ENCODE results near the gene KIRREL3. TPM values are rescaled to one million over a fixed set of nuclear protein-coding genes. Genes with fewer than 3 reads are reported as not detected.
A peak's percentile ranks its signal among the peaks of the same experiment; 100 is the strongest.

Gene KIRREL3
- total and polyA plus RNA-seq, 10 donors = 0.50 to 5.4 (median 2.0) TPM

DNA sequence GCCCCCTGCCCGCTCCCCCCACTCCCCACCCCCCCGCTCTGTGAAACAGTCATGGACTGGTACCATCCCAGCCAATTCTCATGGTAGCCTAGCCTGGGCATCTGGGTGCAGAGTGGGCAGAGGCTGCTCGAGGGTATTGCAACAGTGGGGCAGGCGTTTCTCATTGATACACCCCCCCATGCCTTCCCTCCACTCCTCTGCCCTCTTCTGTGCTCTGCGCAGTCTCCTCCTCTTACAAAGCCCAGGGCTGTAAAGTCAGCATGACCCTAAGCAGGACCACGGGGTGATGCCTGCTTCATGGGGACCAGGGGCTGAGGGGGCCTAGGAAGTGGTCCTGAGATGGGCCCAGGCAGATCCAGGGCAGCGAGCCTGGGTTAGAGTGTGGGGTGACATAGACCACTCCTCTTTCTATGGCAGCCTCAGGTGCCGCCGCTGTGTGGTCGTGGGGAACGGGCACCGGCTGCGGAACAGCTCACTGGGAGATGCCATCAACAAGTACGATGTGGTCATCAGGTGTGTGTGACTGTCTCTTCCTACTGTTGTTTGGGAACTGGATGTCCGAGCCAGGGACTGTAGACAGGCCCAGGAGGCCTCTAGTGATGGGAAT is 592.8 kb downstream of the KIRREL3 start:
- WGBS, 5 donors = 85 to 98% (median 92%) methylated on average over 14 to 15 of the region's 15 CpGs
- H3K4me1 ChIP-seq = peaks cover 0 to 24% (median 10%) of the 10 kb centered on the region in 6 donors
- peaks cover 0 to 78% (median 36%) of the 10 kb centered on the region in 6 donors for H3K36me3 ChIP-seq
- intact Hi-C loops (cut with DNase I; ENCODE audit: low total_unique reads) = no loop called here
- no peaks in the 10 kb centered on the region for H3K27me3 ChIP-seq (replicated peaks in 1 of 7)
- H3K4me3 ChIP-seq = no peak overlapping the region
- DNase-seq = peak; percentile 51
- peak overlapping the region in 1 of 8 donors; percentile 5 for H3K27ac ChIP-seq
- H3K9me3 ChIP-seq = no peaks in the 10 kb centered on the region
- TF ChIP-seq POLR2A (IDR thresholded peaks at IDR 0.05) = no peak
- TF ChIP-seq, protein P1, sequence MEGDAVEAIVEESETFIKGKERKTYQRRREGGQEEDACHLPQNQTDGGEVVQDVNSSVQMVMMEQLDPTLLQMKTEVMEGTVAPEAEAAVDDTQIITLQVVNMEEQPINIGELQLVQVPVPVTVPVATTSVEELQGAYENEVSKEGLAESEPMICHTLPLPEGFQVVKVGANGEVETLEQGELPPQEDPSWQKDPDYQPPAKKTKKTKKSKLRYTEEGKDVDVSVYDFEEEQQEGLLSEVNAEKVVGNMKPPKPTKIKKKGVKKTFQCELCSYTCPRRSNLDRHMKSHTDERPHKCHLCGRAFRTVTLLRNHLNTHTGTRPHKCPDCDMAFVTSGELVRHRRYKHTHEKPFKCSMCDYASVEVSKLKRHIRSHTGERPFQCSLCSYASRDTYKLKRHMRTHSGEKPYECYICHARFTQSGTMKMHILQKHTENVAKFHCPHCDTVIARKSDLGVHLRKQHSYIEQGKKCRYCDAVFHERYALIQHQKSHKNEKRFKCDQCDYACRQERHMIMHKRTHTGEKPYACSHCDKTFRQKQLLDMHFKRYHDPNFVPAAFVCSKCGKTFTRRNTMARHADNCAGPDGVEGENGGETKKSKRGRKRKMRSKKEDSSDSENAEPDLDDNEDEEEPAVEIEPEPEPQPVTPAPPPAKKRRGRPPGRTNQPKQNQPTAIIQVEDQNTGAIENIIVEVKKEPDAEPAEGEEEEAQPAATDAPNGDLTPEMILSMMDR (IDR thresholded peaks at IDR 0.05 in 8 of 11, conservative IDR thresholded peaks at IDR 0.05 in 3 of 11) = no peak
- TF ChIP-seq POLR2AphosphoS5 (IDR thresholded peaks at IDR 0.05) = no peak

DNA sequence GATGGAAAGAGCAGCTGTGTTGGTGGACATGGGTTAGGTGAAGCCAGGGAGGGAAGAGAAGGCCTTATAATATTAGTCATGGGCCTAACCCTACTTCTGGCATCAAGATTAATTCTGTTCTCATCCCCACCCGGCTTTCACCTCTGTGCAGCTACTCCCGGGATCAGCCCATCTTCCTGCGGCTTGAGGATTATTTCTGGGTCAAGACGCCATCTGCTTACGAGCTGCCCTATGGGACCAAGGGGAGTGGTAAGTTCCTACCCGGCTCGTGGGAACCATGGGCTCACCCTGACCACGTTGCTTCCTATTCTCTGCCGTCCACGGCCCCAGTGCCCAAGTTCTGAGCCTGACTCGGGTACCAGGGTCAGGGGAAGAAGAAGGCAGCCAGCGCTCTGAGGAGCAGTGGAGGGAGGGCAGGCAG is 593.5 kb downstream of the KIRREL3 start:
- TF ChIP-seq POLR2A (IDR thresholded peaks at IDR 0.05) (no peak), POLR2AphosphoS5 (IDR thresholded peaks at IDR 0.05) (no peak)
- TF ChIP-seq, protein P1 (IDR thresholded peaks at IDR 0.05 in 8 of 11, conservative IDR thresholded peaks at IDR 0.05 in 3 of 11) = no peak
- DNase-seq = no peak
- Histone ChIP-seq H3K4me3 (no peak overlapping the region), H3K36me3 (peaks cover 0 to 76% (median 34%) of the 10 kb centered on the region in 6 donors), H3K4me1 (peaks cover 0 to 21% (median 8%) of the 10 kb centered on the region in 6 donors), H3K27me3 (replicated peaks in 1 of 7) (no peaks in the 10 kb centered on the region), H3K27ac (peak overlapping the region in 2 of 8 donors; percentile 25 to 41), H3K9me3 (no peaks in the 10 kb centered on the region)
- intact Hi-C loops (cut with DNase I; ENCODE audit: low total_unique reads) = no loop called here
- 72 to 86% (median 77%) methylated on average over 12 of the region's 12 CpGs for WGBS, 5 donors

DNA sequence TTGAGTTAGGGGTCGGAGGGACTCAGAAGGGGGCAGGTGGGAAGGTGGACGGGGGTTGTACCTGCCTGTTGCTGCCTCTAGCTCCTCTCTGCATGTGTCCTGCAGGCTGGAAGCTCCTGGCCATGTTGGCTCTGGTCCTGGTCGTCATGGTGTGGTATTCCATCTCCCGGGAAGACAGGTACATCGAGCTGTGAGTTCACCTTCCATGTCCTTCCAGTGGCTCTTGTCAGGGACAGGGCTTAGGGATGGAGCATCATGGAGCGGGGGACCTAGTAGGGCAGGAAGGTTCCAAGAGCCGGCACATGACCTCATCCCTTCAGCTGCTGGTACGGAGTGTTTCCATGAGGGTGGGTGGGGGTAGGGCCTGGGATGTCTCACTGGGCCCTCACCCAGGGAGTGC is 594.2 kb downstream of the KIRREL3 start:
- H3K4me3 ChIP-seq = no peak overlapping the region
- intact Hi-C loops (cut with DNase I; ENCODE audit: low total_unique reads) = no loop called here
- WGBS, 5 donors = 86 to 95% (median 91%) methylated on average over 3 to 8 of the region's 8 CpGs
- H3K36me3 ChIP-seq = peaks cover 0 to 69% (median 31%) of the 10 kb centered on the region in 6 donors
- H3K4me1 ChIP-seq = peaks cover 0 to 21% (median 8%) of the 10 kb centered on the region in 6 donors
- H3K27ac ChIP-seq = peak overlapping the region in 4 of 8 donors; percentile 5 to 41 (median 22)
- TF ChIP-seq, protein P1 (IDR thresholded peaks at IDR 0.05 in 8 of 11, conservative IDR thresholded peaks at IDR 0.05 in 3 of 11) = no peak
- no peak for TF ChIP-seq POLR2A (IDR thresholded peaks at IDR 0.05)
- TF ChIP-seq POLR2AphosphoS5 (IDR thresholded peaks at IDR 0.05) = no peak
- peak; percentile 43 for DNase-seq
- no peaks in the 10 kb centered on the region for H3K27me3 ChIP-seq (replicated peaks in 1 of 7)
- no peaks in the 10 kb centered on the region for H3K9me3 ChIP-seq

DNA sequence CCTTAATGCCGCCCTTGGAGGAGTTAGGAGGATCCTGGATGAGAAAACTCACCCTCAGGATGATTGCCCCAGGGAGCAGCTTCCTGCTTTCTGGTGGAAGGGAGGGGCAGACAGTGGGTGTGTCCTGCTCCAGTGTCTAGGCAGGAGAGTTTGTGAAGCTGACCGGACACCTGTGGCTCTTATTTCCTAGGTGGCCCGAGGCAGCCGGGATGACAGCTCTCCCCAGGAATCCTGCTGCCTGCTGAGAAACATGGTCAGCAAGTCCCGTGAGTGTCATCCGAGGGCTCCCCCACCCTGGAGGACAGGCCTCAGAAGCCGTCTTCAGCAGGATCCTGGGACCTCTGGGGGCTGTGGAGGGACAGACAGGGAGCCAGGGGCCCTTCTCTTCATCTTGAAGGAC is 594.7 kb downstream of the KIRREL3 start:
- peak; percentile 40 for DNase-seq
- Histone ChIP-seq H3K4me1 (peaks cover 0 to 24% (median 9%) of the 10 kb centered on the region in 6 donors), H3K9me3 (no peaks in the 10 kb centered on the region), H3K27me3 (replicated peaks in 1 of 7) (no peaks in the 10 kb centered on the region), H3K4me3 (no peak overlapping the region), H3K36me3 (peaks cover 0 to 64% (median 29%) of the 10 kb centered on the region in 6 donors), H3K27ac (peak overlapping the region in 3 of 8 donors; percentile 20 to 41 (median 25))
- 79 to 94% (median 86%) methylated on average over 7 of the region's 7 CpGs for WGBS, 5 donors
- intact Hi-C loops (cut with DNase I; ENCODE audit: low total_unique reads) = no loop called here
- TF ChIP-seq POLR2A (IDR thresholded peaks at IDR 0.05) (no peak), POLR2AphosphoS5 (IDR thresholded peaks at IDR 0.05) (no peak)
- TF ChIP-seq, protein P1 (IDR thresholded peaks at IDR 0.05 in 8 of 11, conservative IDR thresholded peaks at IDR 0.05 in 3 of 11) = no peak
